HCT116 (cell line): ENCODE data around the gene GABBR2.

Experiments
- CEBPB ChIP-seq: IDR thresholded peaks from 2 replicates; pipeline ENCODE4 v1.6.1; 2012; ENCODE audit warnings: low read depth
- CTCF ChIP-seq, 3 experiments: fragments of 200-600 bp in 1 of 3; sonication (generic) in 1 of 3; IDR thresholded peaks in 2 of 3; conservative IDR thresholded peaks in 1 of 3; 2 replicates each; pipeline ENCODE4 v1.5.1; 2012 to 2017; ENCODE audit warnings: low read depth in 2 of 3, low read length in 2 of 3, antibody characterized with exemption in 1 of 3, borderline replicate concordance in 1 of 3, control low read depth in 1 of 3, mild to moderate bottlenecking in 1 of 3, mixed read lengths in 1 of 3, mixed run types in 1 of 3, moderate library complexity in 1 of 3; ENCODE audit not compliant: insufficient read depth in 1 of 3
- POLR2A ChIP-seq: IDR thresholded peaks from 2 replicates; pipeline ENCODE4 v1.7.0; 2011; ENCODE audit warnings: borderline replicate concordance; ENCODE audit not compliant: insufficient read depth, insufficient read length; ENCODE audit errors: extremely low read depth

GRCh38 chr9:98591696-98592095 is 117.0 kb downstream of the GABBR2 start:
- no peak for TF ChIP-seq CTCF (IDR thresholded peaks at IDR 0.05 in 2 of 3, conservative IDR thresholded peaks at IDR 0.05 in 1 of 3; ENCODE audit: borderline replicate concordance in 1 of 3, insufficient read depth in 1 of 3, low read depth in 2 of 3, low read length in 2 of 3)
- TF ChIP-seq CEBPB, result no peak
- TF ChIP-seq POLR2A, result no peak
